NCI-H748 (cell line): ENCODE data around the gene PLEKHA3.
A peak's percentile ranks its signal among the peaks of the same experiment; 100 is the strongest.
"Not testable (repeated sequence)": the region's sequence is repeated elsewhere in the genome, so short reads cannot be mapped to it uniquely, and the experiment has no call there.

ENCODE experiments used
- DNase-seq: peaks from one replicate; lab custom pipeline; 2025; ENCODE audit not compliant: unreplicated experiment; lab: John Stamatoyannopoulos, UW

The PLEKHA3 gene

GRCh38 chr2:178480227-178481181, at the start of gene PLEKHA3:
Gene PLEKHA3, plus strand, starts transcription at chr2:178480457. Its CDS starts 413 bp downstream, at chr2:178480870.
- DNase-seq, result peak; percentile 95

- no peak for DNase-seq
Measured at GRCh38 chr2:178436662-178437061, 43.6 kb upstream of the PLEKHA3 start.

GRCh38 chr2:178441426-178441825, 38.8 kb upstream of the PLEKHA3 start:
- DNase-seq, result no peak

GRCh38 chr2:178448968-178449661, 31.1 kb upstream of the PLEKHA3 start:
- DNase-seq, result no peak

GRCh38 chr2:178449700-178450523, 30.3 kb upstream of the PLEKHA3 start:
- DNase-seq, result peak; percentile 53

- no peak for DNase-seq
Measured at GRCh38 chr2:178450524-178450773, 29.8 kb upstream of the PLEKHA3 start.

GRCh38 chr2:178450774-178451525, 29.3 kb upstream of the PLEKHA3 start, which contains the start of the genes PJVK and PRKRA:
Gene PJVK, plus strand, starts transcription at chr2:178451378. Its CDS starts 2,032 bp downstream, at chr2:178453410.
Gene PRKRA, minus strand, starts transcription at chr2:178451175. Its CDS starts 145 bp downstream, at chr2:178451030.
- DNase-seq, result peak; percentile 96

- no peak for DNase-seq
Measured at GRCh38 chr2:178452334-178452733, 27.9 kb upstream of the PLEKHA3 start.

- no peak for DNase-seq
Measured at GRCh38 chr2:178452870-178453269, 27.4 kb upstream of the PLEKHA3 start.

- no peak for DNase-seq
Measured at GRCh38 chr2:178455947-178456346, 24.3 kb upstream of the PLEKHA3 start.

- DNase-seq, result no peak
Measured at GRCh38 chr2:178457390-178457886, 22.8 kb upstream of the PLEKHA3 start.

GRCh38 chr2:178469219-178469849, 10.9 kb upstream of the PLEKHA3 start:
- DNase-seq, result no peak

GRCh38 chr2:178471313-178471712, 8.9 kb upstream of the PLEKHA3 start:
- not testable (repeated sequence) for DNase-seq

GRCh38 chr2:178473373-178473772, 6.9 kb upstream of the PLEKHA3 start:
- DNase-seq, result no peak

GRCh38 chr2:178473931-178474330, 6.3 kb upstream of the PLEKHA3 start:
- no peak for DNase-seq

- no peak for DNase-seq
Measured at GRCh38 chr2:178474560-178474959, 5.7 kb upstream of the PLEKHA3 start.

- no peak for DNase-seq
Measured at GRCh38 chr2:178476477-178476876, 3.8 kb upstream of the PLEKHA3 start.

- peak; percentile 18 for DNase-seq
Measured at GRCh38 chr2:178477443-178478129, 2.7 kb upstream of the PLEKHA3 start.

- peak; percentile 67 for DNase-seq
Measured at GRCh38 chr2:178478130-178478438, 2.2 kb upstream of the PLEKHA3 start.
